Pancreas (tissue), 10 donors: ENCODE measurements around the gene SH2B3. TPM values are rescaled to one million over a fixed set of nuclear protein-coding genes. Genes with fewer than 3 reads are reported as not detected.

ENCODE experiments used
- ATAC-seq, 4 donors: fragments of 200-7000 bp; cut with Tn5 transposase; one replicate each; pipeline versions ENCODE4 v1.8.0 to v1.9.1; 2020; ENCODE audit warnings: mild to moderate bottlenecking in 4 of 4, moderate library complexity in 4 of 4
- DNase-seq, 6 donors: peaks; one replicate each; pipeline ENCODE4 v3.0.0-alpha.2; 2020
- FAIRE-seq: peaks from 2 replicates; lab custom pipeline; 2012; peaks lifted over from hg19 to GRCh38; lab: Jason Lieb, UNC
- H3K27ac ChIP-seq, 4 donors: fragments of 200-600 bp; sonication (generic); 1 replicate in 3 of 4; 2 replicates in 1 of 4; pipeline versions ENCODE4 v1.5.0 to v1.8.0; 2020
- H3K27me3 ChIP-seq, 4 donors: fragments of 200-600 bp; one replicate each; pipeline ENCODE4 v1.8.0; 2021
- H3K36me3 ChIP-seq, 3 donors: fragments of 200-600 bp; sonication (generic) in 1 of 3; one replicate each; pipeline versions ENCODE4 v1.5.0 to v1.8.0; 2020 to 2021
- H3K4me1 ChIP-seq, 3 donors: fragments of 200-600 bp; one replicate each; pipeline ENCODE4 v1.8.0; 2021
- H3K4me3 ChIP-seq, 4 donors: fragments of 200-600 bp; sonication (generic) in 2 of 4; one replicate each; pipeline versions ENCODE4 v1.5.0 to v1.8.0; 2020 to 2021
- H3K9me3 ChIP-seq, 4 donors: fragments of 200-600 bp; one replicate each; pipeline ENCODE4 v1.8.0; 2021
- WGBS, 2 donors: extraction: QIAGEN DNeasy Blood & Tissue Kit; methylation state at CpG; one replicate each; pipeline ENCODE4 v1.1.7; 2013; 5-methylcytosine and 5-hydroxymethylcytosine counted together
- intact Hi-C, 3 donors: fragments of 100-400 bp; cut with DNase I; formaldehyde crosslinking; loops; one replicate each; pipeline versions ENCODE4 v1.11.1 to v1.14.2; 2022
- polyA plus RNA-seq, 2 donors: library from polyadenylated mRNA; stranded (reverse); fragments of 200-250 nt; gene quantifications; one replicate each; pipeline ENCODE4 v1.2.3, GENCODE V29; 2013
- total RNA-seq, 6 donors: library from RNA; stranded (reverse); fragmentation: NEBNext Ultra II Directional in 4 of 6; extraction: Animal tissue kit (Norgen Biotek cat#: 25700) in 4 of 6; gene quantifications; one replicate each; pipeline versions ENCODE4 v1.2.1 to v1.2.4, GENCODE V29; 2021 to 2023
- TF ChIP-seq, protein P1 (sequence below), 4 donors: fragments of 200-600 bp; sonication (generic) in 3 of 4; IDR thresholded peaks; one replicate each; pipeline versions ENCODE4 v1.5.0 to v1.8.0; 2021; ENCODE audit warnings: antibody characterized with exemption in 4 of 4
- donor health status: healthy with polysubstance abuse.
- donor health status: DM: no; HTN: no; CAD: no; lungs with moderate emphysema.
- donor health status: DM: no; HTN: no; CAD: no.
- donor health status: control.
- donor health status: control.
- donor health status: Bipolar disorder and iron deficiency.
- donor health status: DM: yes; HTN: yes; CAD: no.
- donor health status: DM: no; HTN: no; CAD: no.
- donor health status: DM: no; HTN: no; CAD: no.
- donor health status: DM: yes; HTN: yes; CAD: no.

Gene SH2B3
- total and polyA plus RNA-seq, 8 donors = 2.8 to 15.0 (median 6.5) TPM

DNA sequence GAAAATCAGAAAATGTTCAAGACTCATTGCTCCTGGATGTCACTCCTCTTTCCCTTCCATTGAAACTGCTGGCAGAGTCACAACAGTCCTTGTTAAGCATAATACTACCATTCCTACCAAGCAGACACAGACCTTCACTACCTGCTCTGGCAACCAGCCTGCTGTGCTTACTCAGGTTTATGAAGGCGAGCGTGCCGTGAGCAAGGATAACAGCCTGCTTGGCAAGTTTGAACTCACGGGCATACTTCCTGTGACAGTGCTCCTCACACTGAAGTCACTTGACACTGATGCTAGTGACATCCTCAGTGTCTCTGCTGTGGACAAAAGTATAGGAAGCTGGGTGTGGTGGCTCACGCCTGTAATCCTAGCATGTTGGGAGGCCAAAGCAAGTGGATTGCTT is 21.1 kb upstream of the SH2B3 start:
- Histone ChIP-seq H3K9me3 (no peaks in the 10 kb centered on the region), H3K4me1 (no peaks in the 10 kb centered on the region), H3K27me3 (no peaks in the 10 kb centered on the region), H3K36me3 (no peaks in the 10 kb centered on the region), H3K27ac (no peak overlapping the region), H3K4me3 (no peak overlapping the region)
- ATAC-seq (no peak), FAIRE-seq (no peak), DNase-seq (no peak)
- WGBS, 2 donors = 48 to 60% methylated on average over 5 of the region's 5 CpGs
- intact Hi-C loops = no loop called here
- TF ChIP-seq, protein P1, sequence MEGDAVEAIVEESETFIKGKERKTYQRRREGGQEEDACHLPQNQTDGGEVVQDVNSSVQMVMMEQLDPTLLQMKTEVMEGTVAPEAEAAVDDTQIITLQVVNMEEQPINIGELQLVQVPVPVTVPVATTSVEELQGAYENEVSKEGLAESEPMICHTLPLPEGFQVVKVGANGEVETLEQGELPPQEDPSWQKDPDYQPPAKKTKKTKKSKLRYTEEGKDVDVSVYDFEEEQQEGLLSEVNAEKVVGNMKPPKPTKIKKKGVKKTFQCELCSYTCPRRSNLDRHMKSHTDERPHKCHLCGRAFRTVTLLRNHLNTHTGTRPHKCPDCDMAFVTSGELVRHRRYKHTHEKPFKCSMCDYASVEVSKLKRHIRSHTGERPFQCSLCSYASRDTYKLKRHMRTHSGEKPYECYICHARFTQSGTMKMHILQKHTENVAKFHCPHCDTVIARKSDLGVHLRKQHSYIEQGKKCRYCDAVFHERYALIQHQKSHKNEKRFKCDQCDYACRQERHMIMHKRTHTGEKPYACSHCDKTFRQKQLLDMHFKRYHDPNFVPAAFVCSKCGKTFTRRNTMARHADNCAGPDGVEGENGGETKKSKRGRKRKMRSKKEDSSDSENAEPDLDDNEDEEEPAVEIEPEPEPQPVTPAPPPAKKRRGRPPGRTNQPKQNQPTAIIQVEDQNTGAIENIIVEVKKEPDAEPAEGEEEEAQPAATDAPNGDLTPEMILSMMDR (IDR thresholded peaks at IDR 0.05) = no peak

DNA sequence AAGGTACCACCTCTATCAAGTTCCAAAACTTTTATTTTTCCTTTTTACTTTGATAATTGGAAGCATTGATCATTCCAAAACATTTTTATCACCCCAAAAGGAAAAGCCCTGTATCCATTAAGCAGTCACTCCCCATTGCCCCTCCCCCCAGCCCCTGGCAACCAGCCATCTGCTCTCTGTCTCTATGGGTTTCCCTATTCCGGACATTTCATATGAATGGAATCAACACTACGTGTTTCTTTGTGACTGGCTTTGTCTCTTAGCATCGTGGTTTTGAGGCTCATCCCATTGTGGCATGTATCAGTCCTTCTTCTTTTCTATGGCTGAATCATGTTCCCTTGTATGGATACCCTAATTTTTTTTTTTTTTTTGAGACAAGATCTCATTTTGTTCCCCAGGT is 18.8 kb upstream of the SH2B3 start:
- WGBS, 2 donors = 51 to 58% methylated on average over 3 of the region's 3 CpGs
- Histone ChIP-seq H3K4me1 (no peaks in the 10 kb centered on the region), H3K27me3 (no peaks in the 10 kb centered on the region), H3K9me3 (no peaks in the 10 kb centered on the region), H3K36me3 (no peaks in the 10 kb centered on the region), H3K4me3 (no peak overlapping the region), H3K27ac (no peak overlapping the region)
- DNase-seq = no peak
- no peak for FAIRE-seq
- ATAC-seq = no peak
- TF ChIP-seq, protein P1 (IDR thresholded peaks at IDR 0.05) = no peak
- intact Hi-C loops = no loop called here

DNA sequence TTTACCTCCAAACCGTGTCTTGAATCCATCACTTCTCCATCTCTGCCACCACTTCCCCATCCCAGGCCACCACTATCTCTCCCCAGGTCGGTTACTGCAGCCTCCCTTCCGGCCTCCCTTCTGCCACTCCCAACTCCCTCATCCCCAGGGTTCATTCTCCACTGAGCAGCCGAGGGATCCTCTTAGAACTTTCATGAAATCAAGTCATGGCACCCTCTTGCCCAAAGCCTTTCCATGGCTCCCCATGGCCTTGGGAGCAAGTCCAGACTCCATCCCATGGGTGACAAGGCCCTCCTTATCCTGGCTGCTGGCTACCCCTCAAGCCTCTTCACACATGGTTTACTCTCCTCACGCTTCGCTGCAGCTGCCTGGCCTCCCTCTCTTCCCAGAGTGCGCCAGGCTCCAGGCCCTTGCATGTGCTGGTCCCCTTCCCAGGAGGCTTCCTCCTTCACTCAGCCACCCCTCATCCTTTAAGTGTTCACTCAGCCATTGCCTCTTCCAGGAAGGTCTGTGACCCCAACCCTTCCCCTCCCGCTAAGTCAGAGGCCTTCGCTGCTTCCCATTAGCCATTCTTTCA is 17.9 kb upstream of the SH2B3 start:
- FAIRE-seq = no peak

DNA sequence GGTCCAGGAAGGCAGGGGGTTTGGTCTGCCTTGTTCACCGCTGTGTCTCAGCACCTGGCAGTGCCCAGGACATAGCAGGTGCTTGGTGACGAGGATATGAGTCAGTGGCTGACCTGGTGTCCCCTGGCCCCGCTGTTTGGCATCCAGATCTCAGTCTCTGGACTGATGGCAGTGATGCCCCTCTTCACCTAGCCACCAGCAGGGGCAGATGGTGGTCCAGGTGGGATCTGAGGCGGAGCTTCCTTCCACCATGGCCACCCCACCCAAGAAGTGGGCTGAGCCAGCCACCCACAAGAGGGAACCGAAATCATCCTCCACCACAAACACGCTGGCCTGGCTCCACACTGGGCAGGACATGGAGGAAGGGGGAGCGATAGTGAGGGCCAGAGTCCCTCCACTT is 16.1 kb upstream of the SH2B3 start:
- intact Hi-C loops = loop anchor here in 1 of 3 donors (10.0 kb wide), 1 partner anchor 145 kb away; no protein-coding TSS in a partner anchor

More for the DNA sequence above, 17.9 kb upstream of the SH2B3 start:
- ATAC-seq (no peak), DNase-seq (no peak)
- WGBS, 2 donors = 76 to 80% methylated on average over 9 of the region's 9 CpGs
- TF ChIP-seq, protein P1 (IDR thresholded peaks at IDR 0.05) = no peak
- H3K4me1 ChIP-seq = no peaks in the 10 kb centered on the region
- H3K27me3 ChIP-seq = no peaks in the 10 kb centered on the region
- H3K9me3 ChIP-seq = no peaks in the 10 kb centered on the region
- H3K4me3 ChIP-seq = no peak overlapping the region
- no peaks in the 10 kb centered on the region for H3K36me3 ChIP-seq
- no peak overlapping the region for H3K27ac ChIP-seq
- intact Hi-C loops = no loop called here

DNA sequence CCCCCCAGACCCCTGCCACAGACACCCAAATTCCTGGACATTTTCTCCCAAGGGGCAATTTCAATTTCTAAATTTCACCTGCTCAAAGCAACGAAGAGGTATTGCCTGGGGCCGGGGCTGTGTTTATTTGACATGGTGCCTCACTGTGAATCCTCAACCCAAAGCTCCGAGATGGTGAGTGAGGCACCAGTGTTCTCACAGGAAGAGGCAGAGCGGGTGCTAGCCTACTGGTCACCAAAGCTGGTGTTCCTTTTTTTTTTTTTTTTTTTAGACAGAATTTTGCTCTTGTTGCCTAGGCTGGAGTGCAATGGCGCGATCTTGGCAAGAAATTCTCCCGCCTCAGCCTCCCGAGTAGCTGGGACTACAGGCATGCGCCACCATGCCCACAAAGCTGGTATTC is 14.8 kb upstream of the SH2B3 start:
- no peaks in the 10 kb centered on the region for H3K27me3 ChIP-seq
- ATAC-seq = no peak
- H3K4me3 ChIP-seq = no peak overlapping the region
- H3K4me1 ChIP-seq = no peaks in the 10 kb centered on the region
- H3K9me3 ChIP-seq = no peaks in the 10 kb centered on the region
- DNase-seq = no peak
- intact Hi-C loops = loop anchor here in 1 of 3 donors (10.0 kb wide), 1 partner anchor 144 kb away; no protein-coding TSS in a partner anchor
- no peak overlapping the region for H3K27ac ChIP-seq
- H3K36me3 ChIP-seq = no peaks in the 10 kb centered on the region
- TF ChIP-seq, protein P1 (IDR thresholded peaks at IDR 0.05) = no peak
- WGBS, 2 donors = 89 to 92% methylated on average over 9 of the region's 9 CpGs
- FAIRE-seq = no peak

More for the DNA sequence above, 16.1 kb upstream of the SH2B3 start:
- H3K4me3 ChIP-seq = no peak overlapping the region
- ATAC-seq (peak in 1 of 4 donors; percentile 29), DNase-seq (no peak), FAIRE-seq (no peak)
- no peak overlapping the region for H3K27ac ChIP-seq
- H3K4me1 ChIP-seq = no peaks in the 10 kb centered on the region
- TF ChIP-seq, protein P1 (IDR thresholded peaks at IDR 0.05) = no peak
- WGBS, 2 donors = 73 to 89% methylated on average over 7 of the region's 7 CpGs
- no peaks in the 10 kb centered on the region for H3K36me3 ChIP-seq
- H3K9me3 ChIP-seq = no peaks in the 10 kb centered on the region
- H3K27me3 ChIP-seq = no peaks in the 10 kb centered on the region
